GM11168 (cell line): Measurements from ENCODE around the gene CCDC86.
"Not testable (repeated sequence)": the region's sequence is repeated elsewhere in the genome, so short reads cannot be mapped to it uniquely, and the experiment has no call there.

Source experiments
- in situ Hi-C: fragments of 300-500 bp; cut with MboI; formaldehyde crosslinking; loops from one replicate; pipeline ENCODE4 v1.12.0; 2022; ENCODE audit warnings: low sequenced_read_pairs; ENCODE audit not compliant: unreplicated experiment

Gene CCDC86, protein sequence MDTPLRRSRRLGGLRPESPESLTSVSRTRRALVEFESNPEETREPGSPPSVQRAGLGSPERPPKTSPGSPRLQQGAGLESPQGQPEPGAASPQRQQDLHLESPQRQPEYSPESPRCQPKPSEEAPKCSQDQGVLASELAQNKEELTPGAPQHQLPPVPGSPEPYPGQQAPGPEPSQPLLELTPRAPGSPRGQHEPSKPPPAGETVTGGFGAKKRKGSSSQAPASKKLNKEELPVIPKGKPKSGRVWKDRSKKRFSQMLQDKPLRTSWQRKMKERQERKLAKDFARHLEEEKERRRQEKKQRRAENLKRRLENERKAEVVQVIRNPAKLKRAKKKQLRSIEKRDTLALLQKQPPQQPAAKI

DNA sequence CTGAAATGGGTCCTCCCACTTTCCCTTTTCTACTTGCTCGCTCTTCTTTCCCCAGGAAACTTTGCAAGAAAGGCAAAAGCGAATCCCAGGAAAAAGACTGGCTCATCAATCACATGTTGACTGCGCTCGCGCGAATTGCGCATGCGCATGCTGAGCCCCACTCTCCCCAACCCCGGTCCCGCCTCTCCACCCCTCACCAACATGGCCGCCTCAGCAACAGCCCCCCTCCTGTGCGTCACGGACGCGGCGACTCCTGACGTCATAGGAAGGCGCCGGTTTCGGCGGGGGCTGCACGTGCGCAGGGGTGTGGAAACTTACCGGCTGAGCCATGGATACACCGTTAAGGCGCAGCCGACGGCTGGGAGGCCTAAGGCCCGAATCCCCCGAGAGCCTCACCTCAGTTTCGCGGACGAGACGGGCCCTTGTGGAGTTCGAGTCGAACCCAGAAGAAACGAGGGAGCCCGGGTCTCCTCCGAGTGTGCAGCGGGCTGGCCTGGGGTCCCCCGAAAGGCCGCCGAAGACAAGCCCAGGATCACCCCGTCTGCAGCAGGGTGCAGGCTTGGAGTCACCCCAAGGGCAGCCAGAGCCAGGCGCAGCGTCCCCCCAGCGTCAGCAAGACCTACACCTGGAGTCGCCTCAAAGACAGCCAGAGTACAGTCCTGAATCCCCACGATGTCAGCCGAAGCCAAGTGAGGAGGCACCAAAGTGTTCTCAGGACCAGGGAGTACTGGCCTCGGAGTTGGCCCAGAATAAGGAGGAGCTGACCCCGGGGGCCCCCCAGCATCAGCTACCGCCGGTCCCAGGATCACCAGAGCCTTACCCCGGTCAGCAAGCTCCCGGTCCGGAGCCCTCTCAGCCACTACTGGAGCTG lies at the start of gene CCDC86:
TSS of gene CCDC86 (plus strand) at position 317 of the 871 bp plus-strand sequence. CDS start at position 329, 12 bp downstream.
- in situ Hi-C loops: no loop called here

DNA sequence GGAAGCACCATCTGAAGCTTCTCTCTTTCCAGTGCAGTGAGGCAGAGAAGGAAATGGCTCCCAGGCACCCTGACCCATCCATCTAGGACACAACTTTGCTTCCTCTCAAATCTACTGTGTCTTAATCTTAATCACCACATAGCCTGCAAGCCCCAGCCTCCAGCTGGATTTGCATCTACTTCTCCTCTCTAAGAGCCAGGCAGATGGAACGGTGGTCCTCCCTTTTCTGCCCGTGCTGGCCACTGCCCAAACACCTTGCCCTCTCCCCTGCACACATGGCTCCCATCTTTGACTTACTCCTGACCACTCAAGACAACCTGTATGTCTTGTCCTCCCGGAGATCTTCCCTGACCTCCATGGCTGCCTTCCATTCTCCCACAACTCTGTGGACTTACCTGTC lies 49.4 kb upstream of the CCDC86 start:
- in situ Hi-C loops: no loop called here

DNA sequence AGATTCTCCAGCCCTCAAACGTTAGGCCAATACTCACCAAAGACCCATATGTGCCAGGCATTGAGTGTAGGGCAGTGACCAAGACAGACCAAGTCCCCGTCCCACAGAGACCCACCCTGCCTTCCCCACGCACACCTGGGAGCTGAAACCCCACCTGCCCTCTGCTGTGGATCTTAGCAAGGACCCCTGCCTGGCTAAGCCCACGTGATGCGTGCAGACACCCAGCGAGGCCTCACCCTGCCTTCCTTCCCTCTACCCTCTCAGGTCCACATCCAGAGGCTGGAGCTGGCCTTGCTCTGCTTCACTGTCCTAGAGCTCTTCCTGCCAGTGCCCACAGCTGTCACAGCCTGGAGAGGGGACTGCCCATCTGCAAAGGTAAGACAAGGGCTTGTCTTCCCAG lies 46.6 kb upstream of the CCDC86 start:
- in situ Hi-C loops: no loop called here

- in situ Hi-C loops: no loop called here
These were observed 43.9 kb upstream of the CCDC86 start for GRCh38 chr11:60797846-60798630.

DNA sequence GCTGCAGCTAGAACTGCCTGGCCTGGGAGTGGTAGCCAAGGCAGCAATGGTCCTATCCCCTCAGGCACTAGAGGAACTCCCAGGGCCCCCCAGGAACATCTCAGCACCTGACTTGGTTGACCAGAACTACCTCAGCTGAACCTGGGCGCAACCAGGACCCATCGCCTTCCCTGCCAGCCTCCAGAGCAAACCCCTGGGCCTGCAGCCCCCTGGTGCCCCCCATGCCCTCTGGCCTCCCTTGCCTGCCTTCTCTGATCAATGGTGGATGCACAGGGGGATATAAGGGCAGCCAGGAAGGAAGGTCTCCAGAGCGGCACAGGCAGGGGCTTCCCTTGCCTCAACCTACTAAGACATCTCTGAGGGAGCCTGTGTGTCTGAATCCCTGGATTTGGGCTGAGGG lies 43.3 kb upstream of the CCDC86 start:
- in situ Hi-C loops: no loop called here

- in situ Hi-C loops: no loop called here
These were observed 40.7 kb upstream of the CCDC86 start for GRCh38 chr11:60801194-60801593.

- in situ Hi-C loops: no loop called here
These were observed 38.5 kb upstream of the CCDC86 start for GRCh38 chr11:60803273-60803936.

DNA sequence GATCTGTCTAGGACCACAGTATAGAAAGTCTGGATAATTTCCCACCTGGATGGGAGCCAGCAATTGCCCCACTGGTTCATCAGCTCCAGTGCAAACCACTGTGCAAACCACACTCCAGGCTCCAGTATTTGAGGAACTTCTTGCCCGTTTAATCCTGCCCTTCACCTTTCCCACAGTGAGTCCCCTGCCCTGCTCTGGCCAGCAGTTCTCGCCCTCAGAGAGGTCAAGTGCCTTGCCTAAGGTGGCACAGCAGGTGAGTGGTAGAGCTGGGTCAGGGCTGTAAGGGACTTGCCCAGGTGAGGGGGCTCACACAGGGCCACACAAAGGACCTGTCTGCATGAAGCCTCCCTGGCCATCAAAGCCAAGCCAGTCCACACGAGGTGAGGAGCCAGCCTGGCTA lies 32.7 kb upstream of the CCDC86 start:
- in situ Hi-C loops: no loop called here

DNA sequence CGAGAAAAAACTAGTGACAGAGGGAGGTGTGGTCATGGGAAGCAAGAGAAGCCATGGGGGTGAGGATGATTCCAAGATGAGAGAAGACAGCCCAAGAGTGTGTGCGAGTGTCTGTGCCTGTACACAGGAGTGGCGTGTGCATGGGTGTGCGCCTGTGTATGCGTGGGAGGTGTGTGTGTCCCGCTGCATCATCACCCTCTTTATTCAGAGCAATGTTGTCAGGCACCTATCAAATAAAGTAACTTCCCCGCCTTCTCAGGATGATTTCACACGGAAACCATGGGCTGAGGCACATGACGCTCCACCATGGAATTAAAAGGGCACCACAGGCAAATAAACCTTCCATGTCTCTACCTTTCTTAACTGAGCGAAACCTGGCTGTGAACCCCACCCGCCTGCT lies 32.2 kb upstream of the CCDC86 start:
- in situ Hi-C loops: no loop called here

GRCh38 chr11:60810151-60810550 lies 31.8 kb upstream of the CCDC86 start:
- in situ Hi-C loops: no loop called here

DNA sequence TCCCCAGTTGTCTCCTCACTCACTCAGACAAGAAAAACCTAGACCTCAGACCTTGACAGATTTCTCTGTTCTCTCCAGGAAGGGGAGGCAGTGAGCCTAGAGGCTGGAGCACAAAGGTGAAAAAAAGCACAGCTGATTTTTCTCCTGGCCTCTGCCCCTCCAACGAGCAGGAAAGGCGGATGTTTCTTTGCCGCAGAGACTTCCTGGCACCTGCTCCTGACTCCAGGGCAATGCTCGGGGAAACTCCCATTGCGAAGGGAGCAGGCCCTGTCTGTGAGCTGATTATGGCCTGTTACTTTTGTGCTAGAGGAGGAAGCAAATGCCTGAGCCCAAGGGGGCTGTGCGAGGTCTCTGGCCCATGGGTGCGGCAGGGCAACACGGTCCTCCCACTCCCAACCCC lies 31.3 kb upstream of the CCDC86 start:
- in situ Hi-C loops: no loop called here

DNA sequence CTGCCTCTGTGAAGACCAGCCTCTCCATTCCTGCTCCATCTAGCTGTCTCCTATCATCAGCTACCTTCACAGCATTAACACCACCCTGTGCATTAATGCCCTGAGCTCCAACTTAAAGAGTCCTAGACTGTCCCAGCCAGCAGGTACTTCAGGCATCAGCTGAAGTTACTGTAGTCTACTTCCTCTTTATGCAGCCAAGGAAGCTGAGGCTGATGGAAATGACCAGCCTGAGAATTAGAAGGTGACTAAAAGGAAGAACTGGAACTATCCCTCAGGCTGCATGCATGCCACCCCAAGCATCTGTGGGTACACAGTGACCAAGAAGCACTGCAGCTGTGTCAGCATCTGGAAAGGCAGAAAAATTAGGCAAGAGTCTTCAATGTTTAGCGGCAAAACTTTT lies 28.6 kb upstream of the CCDC86 start:
- in situ Hi-C loops: no loop called here

GRCh38 chr11:60814112-60814511 lies 27.8 kb upstream of the CCDC86 start:
- in situ Hi-C loops: no loop called here

GRCh38 chr11:60816590-60817157 lies 25.2 kb upstream of the CCDC86 start:
- in situ Hi-C loops: no loop called here

DNA sequence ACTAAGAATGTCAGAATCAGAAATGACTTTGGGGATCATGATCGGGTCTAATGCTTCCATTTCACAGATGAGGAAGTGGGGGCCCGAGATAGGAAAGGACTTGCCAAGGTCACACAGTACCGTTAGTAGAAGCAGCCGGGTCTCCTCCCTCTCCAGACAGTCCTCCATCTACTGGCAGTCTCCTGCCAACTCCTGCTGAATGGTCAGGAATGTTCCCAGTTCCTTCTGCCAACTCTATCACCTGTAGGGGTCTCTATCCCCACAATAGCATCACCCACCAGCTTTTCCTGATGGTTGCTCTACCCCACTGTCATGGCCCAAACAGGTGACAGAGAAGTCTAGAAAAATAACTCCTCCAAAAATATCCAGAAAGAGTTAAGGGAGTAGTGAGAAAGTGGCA lies 23.9 kb upstream of the CCDC86 start:
- in situ Hi-C loops: no loop called here

- in situ Hi-C loops: no loop called here
These were observed 19.9 kb upstream of the CCDC86 start for GRCh38 chr11:60821827-60822599.

DNA sequence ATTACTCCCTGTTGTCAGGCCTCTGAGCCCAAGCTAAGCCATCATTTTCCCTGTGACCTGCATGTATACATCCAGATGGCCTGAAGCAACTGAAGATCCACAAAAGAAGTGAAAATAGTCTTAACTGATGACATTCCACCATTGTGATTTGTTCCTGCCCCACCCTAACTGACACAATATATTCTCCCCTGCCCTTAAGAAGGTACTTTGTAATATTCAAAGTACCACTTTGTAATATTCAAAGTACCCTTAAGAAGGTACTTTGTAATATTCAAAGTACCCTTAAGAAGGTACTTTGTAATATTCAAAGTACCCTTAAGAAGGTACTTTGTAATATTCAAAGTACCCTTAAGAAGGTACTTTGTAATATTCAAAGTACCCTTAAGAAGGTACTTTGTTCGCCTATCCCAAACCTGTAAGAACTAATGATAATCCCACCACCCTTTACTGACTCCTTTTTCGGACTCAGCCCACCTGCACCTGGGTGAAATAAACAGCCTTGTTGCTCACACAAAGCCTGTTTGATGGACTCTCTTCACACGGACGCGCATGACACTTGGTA lies 18.1 kb upstream of the CCDC86 start:
- in situ Hi-C loops: not testable (repeated sequence)

GRCh38 chr11:60825118-60825517 lies 16.8 kb upstream of the CCDC86 start:
- in situ Hi-C loops: no loop called here

DNA sequence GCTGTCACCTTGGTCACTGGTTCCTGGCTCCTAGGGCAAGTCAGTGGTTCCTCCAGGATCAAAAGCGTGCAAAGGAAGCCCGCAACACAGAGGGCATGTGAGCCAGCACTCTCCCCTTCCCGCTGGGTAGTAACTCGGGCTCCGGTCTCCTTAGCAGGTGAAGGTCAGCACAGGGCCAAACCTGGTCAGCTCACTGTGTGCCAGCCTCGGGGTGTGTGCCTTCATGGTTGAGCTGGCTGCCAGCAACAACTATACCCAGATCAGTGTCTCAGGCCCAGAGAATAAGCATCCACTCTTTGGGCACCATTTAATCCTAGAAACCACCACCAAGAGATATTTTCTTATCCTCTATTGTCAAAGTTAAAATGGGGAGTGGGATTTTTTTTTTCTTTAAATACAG lies 16.1 kb upstream of the CCDC86 start:
- in situ Hi-C loops: no loop called here
